Activated CD4-positive, alpha-beta memory T cell treated with anti-CD3 and anti-CD28 coated beads, Interleukin-2, amount 10 ng/mL, durations not matched to agents 7 days and 5 days (primary cell): ENCODE data around the gene ZNF385B. TPM values are rescaled to one million over a fixed set of nuclear protein-coding genes. Genes with fewer than 3 reads are reported as not detected.

Experiments used
- CTCF ChIA-PET: fragments of 350-600 bp; sonication (Branson Sonifier 250); formaldehyde crosslinking; loops from one replicate; lab custom pipeline; 2021; ENCODE audit warnings: antibody characterized with exemption, inconsistent platforms; lab: Charles Lee
- POLR2A ChIA-PET: fragments of 350-600 bp; sonication (Branson Sonifier 250); formaldehyde crosslinking; loops from one replicate; lab custom pipeline; 2021; ENCODE audit warnings: antibody characterized with exemption; lab: Charles Lee
- DNase-seq: peaks from one replicate; pipeline ENCODE4 v3.0.0-alpha.2; 2020
- H3K27ac Mint-ChIP-seq: one replicate; pipeline ENCODE4 v1.8.0; 2021; ENCODE audit warnings: mild to moderate bottlenecking, mixed read lengths
- H3K27me3 Mint-ChIP-seq: one replicate; pipeline ENCODE4 v1.8.0; 2021; ENCODE audit warnings: mixed read lengths
- H3K36me3 Mint-ChIP-seq: one replicate; pipeline ENCODE4 v1.8.0; 2021; ENCODE audit warnings: low read depth, mixed read lengths
- H3K4me1 Mint-ChIP-seq: one replicate; pipeline ENCODE4 v1.8.0; 2021; ENCODE audit warnings: mixed read lengths
- H3K4me3 Mint-ChIP-seq: one replicate; pipeline ENCODE4 v1.8.0; 2021; ENCODE audit warnings: mild to moderate bottlenecking, mixed read lengths
- H3K9me3 Mint-ChIP-seq: one replicate; pipeline ENCODE4 v1.8.0; 2021; ENCODE audit warnings: mixed read lengths
- total RNA-seq, 2 experiments: library from RNA; stranded (reverse); gene quantifications; one replicate each; pipeline ENCODE4 v1.2.3, GENCODE V29; 2021

The ZNF385B gene
- total RNA-seq, 2 experiments from 2014 or later, result not detected

- H3K4me1 Mint-ChIP-seq, result peaks cover 5% of the 10 kb centered on the region
- no peak overlapping the region for H3K4me3 Mint-ChIP-seq
- H3K9me3 Mint-ChIP-seq, result no peaks in the 10 kb centered on the region
- H3K36me3 Mint-ChIP-seq, result no peaks in the 10 kb centered on the region
- H3K27ac Mint-ChIP-seq, result no peak overlapping the region
- CTCF ChIA-PET, result interaction anchor here (0.7 to 1.8 kb wide), 9 partner anchors 10 to 183 kb away, joined by 3 to 10 read pairs (median 4); no protein-coding TSS in a partner anchor
- POLR2A ChIA-PET, result no interaction called here
- H3K27me3 Mint-ChIP-seq, result peaks cover 9% of the 10 kb centered on the region
- peak; percentile 18 for DNase-seq
These were observed 450.7 kb downstream of the ZNF385B start for GRCh38 chr2:179410552-179411356.

GRCh38 chr2:179403624-179404023 lies 457.8 kb downstream of the ZNF385B start:
- ChIA-PET CTCF (no interaction called here), POLR2A (no interaction called here)
- no peak overlapping the region for H3K4me3 Mint-ChIP-seq
- peaks cover 13% of the 10 kb centered on the region for H3K27me3 Mint-ChIP-seq
- H3K36me3 Mint-ChIP-seq, result no peaks in the 10 kb centered on the region
- no peak overlapping the region for H3K27ac Mint-ChIP-seq
- no peak for DNase-seq
- H3K9me3 Mint-ChIP-seq, result no peaks in the 10 kb centered on the region
- no peaks in the 10 kb centered on the region for H3K4me1 Mint-ChIP-seq

- H3K4me3 Mint-ChIP-seq, result no peak overlapping the region
- no peak overlapping the region for H3K27ac Mint-ChIP-seq
- H3K4me1 Mint-ChIP-seq, result no peaks in the 10 kb centered on the region
- DNase-seq, result no peak
- POLR2A ChIA-PET, result no interaction called here
- CTCF ChIA-PET, result no interaction called here
- no peaks in the 10 kb centered on the region for H3K36me3 Mint-ChIP-seq
- no peaks in the 10 kb centered on the region for H3K27me3 Mint-ChIP-seq
- H3K9me3 Mint-ChIP-seq, result no peaks in the 10 kb centered on the region
These were observed 467.9 kb downstream of the ZNF385B start for GRCh38 chr2:179393481-179393880.

Other genes starting within 250 kb of the ZNF385B start
- 10 to 100 TPM; 19.9 to 21.3 TPM for gene CWC22, start 145.7 kb upstream of the ZNF385B start, total RNA-seq